SK-N-SH treated with all-trans-retinoic acid at 6 μM for 48 hours (cell line): ENCODE data around the gene ARL6IP6.

Source experiments
- ATAC-seq: fragments of 200-7000 bp; cut with Tn5 transposase; 3 replicates; pipeline ENCODE4 v1.9.1; 2020; ENCODE audit warnings: mild to moderate bottlenecking, moderate library complexity
- BACH2 ChIP-seq: fragments of 250-450 bp; sonication (Bioruptor Pico); IDR thresholded peaks from 2 replicates; pipeline ENCODE4 v1.9.0; 2021; ENCODE audit warnings: mild to moderate bottlenecking, borderline replicate concordance
- CREB5 ChIP-seq: fragments of 250-450 bp; sonication (Bioruptor Pico); IDR thresholded peaks from 2 replicates; pipeline ENCODE4 v1.5.1; 2020; ENCODE audit warnings: low read depth, mild to moderate bottlenecking, moderate library complexity
- CSDC2 ChIP-seq: fragments of 250-450 bp; sonication (Bioruptor Pico); IDR thresholded peaks from 2 replicates; pipeline ENCODE4 v1.5.0; 2020; ENCODE audit warnings: mild to moderate bottlenecking, moderate library complexity
- CSRNP3 ChIP-seq: fragments of 250-450 bp; sonication (Bioruptor Pico); IDR thresholded peaks from 2 replicates; pipeline ENCODE4 v1.5.1; 2021; ENCODE audit warnings: mild to moderate bottlenecking, moderate library complexity
- ESRRG ChIP-seq: fragments of 250-450 bp; sonication (Bioruptor Pico); IDR thresholded peaks from 2 replicates; pipeline ENCODE4 v1.6.1; 2021; ENCODE audit warnings: mild to moderate bottlenecking
- GLIS3 ChIP-seq: fragments of 250-450 bp; sonication (Bioruptor Pico); IDR thresholded peaks from 2 replicates; pipeline ENCODE4 v1.5.0; 2020; ENCODE audit warnings: mild to moderate bottlenecking, moderate library complexity
- ISL1 ChIP-seq: fragments of 250-450 bp; sonication (Bioruptor Pico); IDR thresholded peaks from 2 replicates; pipeline ENCODE4 v2.1.2; 2022; ENCODE audit warnings: mild to moderate bottlenecking, moderate library complexity
- OSR1 ChIP-seq: fragments of 250-450 bp; sonication (Bioruptor Pico); IDR thresholded peaks from 2 replicates; pipeline ENCODE4 v1.8.0; 2022; ENCODE audit warnings: moderate library complexity, mild to moderate bottlenecking, inconsistent platforms
- RARB ChIP-seq: fragments of 250-450 bp; sonication (Bioruptor Pico); IDR thresholded peaks from 2 replicates; pipeline ENCODE4 v1.8.0; 2021; ENCODE audit warnings: mild to moderate bottlenecking, moderate library complexity
- SNAI2 ChIP-seq: fragments of 250-450 bp; sonication (Bioruptor Pico); IDR thresholded peaks from 2 replicates; pipeline ENCODE4 v1.5.0; 2020; ENCODE audit warnings: mild to moderate bottlenecking, moderate library complexity
- TCF4 ChIP-seq: fragments of 250-450 bp; sonication (Bioruptor Pico); IDR thresholded peaks from 2 replicates; pipeline ENCODE4 v1.8.0; 2021; ENCODE audit warnings: mild to moderate bottlenecking, moderate library complexity, borderline replicate concordance
- TOX ChIP-seq: fragments of 250-450 bp; sonication (Bioruptor Pico); IDR thresholded peaks from 2 replicates; pipeline ENCODE4 v1.8.0; 2021; ENCODE audit warnings: mild to moderate bottlenecking, moderate library complexity, borderline replicate concordance
- TSHZ2 ChIP-seq: fragments of 250-450 bp; sonication (Bioruptor Pico); IDR thresholded peaks from 2 replicates; pipeline ENCODE4 v1.5.0; 2020; ENCODE audit warnings: mild to moderate bottlenecking, moderate library complexity
- ZC3H10 ChIP-seq: fragments of 250-450 bp; sonication (Bioruptor Pico); IDR thresholded peaks from 2 replicates; pipeline ENCODE4 v1.5.1; 2021; ENCODE audit warnings: mild to moderate bottlenecking, moderate library complexity
- ZFP30 ChIP-seq: fragments of 450-650 bp; formaldehyde crosslinking; IDR thresholded peaks from 2 replicates; pipeline ENCODE4 v1.5.0; 2022; ENCODE audit warnings: mild to moderate bottlenecking, moderate library complexity
- ZNF565 ChIP-seq: fragments of 450-650 bp; formaldehyde crosslinking; conservative IDR thresholded peaks from 2 replicates; pipeline ENCODE4 v1.5.0; 2020; ENCODE audit warnings: low read depth, mild to moderate bottlenecking, moderate library complexity
- ZNF70 ChIP-seq: fragments of 450-650 bp; formaldehyde crosslinking; IDR thresholded peaks from 2 replicates; pipeline ENCODE4 v1.5.0; 2020; ENCODE audit warnings: mild to moderate bottlenecking, moderate library complexity
- ZNF8 ChIP-seq: fragments of 450-650 bp; formaldehyde crosslinking; IDR thresholded peaks from 2 replicates; pipeline ENCODE4 v1.5.0; 2020; ENCODE audit warnings: mild to moderate bottlenecking, moderate library complexity
- TF ChIP-seq, protein P1 (sequence below): fragments of 250-450 bp; sonication (Bioruptor Pico); IDR thresholded peaks from 2 replicates; pipeline ENCODE4 v1.8.0; 2020; ENCODE audit warnings: mild to moderate bottlenecking, moderate library complexity, borderline replicate concordance

ARL6IP6 gene

DNA sequence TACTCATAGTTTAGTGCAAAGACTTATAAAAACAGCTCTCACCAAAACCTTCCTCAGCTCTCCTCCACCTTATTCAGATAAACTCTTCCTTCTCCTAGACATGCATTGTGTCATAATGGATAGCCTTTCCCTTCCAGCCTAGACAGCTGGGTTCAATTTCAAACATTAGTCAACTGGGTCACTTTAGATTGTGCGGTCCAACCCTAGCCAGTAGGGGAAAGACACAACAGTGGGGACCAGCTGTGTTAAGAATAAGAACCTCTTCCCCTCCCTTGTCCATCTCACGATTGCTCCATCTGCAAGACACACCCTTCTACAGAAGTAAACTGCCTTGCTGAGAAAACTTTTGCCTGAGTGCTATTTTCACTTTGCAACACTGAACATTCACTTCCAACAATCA is 9.7 kb upstream of the ARL6IP6 start:
- no peak for ATAC-seq
- TF ChIP-seq ISL1 (CRISPR knock-in tag) (no peak), SNAI2 (CRISPR knock-in tag) (no peak), CSRNP3 (no peak), CREB5 (CRISPR knock-in tag) (no peak), ZNF565 (no peak), BACH2 (CRISPR knock-in tag) (no peak), RARB (no peak), CSDC2 (CRISPR knock-in tag) (no peak), TCF4 (CRISPR knock-in tag) (no peak), OSR1 (CRISPR knock-in tag) (no peak), TOX (no peak)

DNA sequence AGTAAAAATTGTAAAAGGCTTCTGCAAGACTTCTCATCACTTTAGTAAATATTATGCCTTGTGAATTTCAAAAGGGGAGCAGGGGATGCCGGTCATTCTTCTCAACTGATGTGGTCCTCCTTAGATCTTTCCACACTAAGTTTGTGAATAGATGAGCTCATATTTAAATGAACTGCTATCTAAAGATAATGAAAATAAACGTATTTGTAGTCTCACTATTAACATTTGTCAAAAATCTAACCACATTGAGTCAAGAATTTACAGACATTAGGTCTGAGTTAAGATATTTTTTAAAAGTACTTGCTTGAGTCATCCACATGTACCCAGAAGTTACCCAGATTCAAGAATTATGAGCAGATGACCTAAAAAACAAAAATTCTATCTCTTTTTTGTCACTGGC is 7.7 kb upstream of the ARL6IP6 start:
- no peak for TF ChIP-seq BACH2 (CRISPR knock-in tag)
- no peak for TF ChIP-seq GLIS3 (CRISPR knock-in tag)
- TF ChIP-seq TCF4 (CRISPR knock-in tag): no peak
- no peak for TF ChIP-seq TOX
- TF ChIP-seq ISL1 (CRISPR knock-in tag): no peak
- TF ChIP-seq ZNF8 (CRISPR knock-in tag): no peak
- no peak for TF ChIP-seq RARB
- no peak for TF ChIP-seq ZC3H10 (CRISPR knock-in tag)
- TF ChIP-seq CREB5 (CRISPR knock-in tag): no peak
- TF ChIP-seq ESRRG: no peak
- TF ChIP-seq, all 23 proteins: peak for 0
- no peak for ATAC-seq

DNA sequence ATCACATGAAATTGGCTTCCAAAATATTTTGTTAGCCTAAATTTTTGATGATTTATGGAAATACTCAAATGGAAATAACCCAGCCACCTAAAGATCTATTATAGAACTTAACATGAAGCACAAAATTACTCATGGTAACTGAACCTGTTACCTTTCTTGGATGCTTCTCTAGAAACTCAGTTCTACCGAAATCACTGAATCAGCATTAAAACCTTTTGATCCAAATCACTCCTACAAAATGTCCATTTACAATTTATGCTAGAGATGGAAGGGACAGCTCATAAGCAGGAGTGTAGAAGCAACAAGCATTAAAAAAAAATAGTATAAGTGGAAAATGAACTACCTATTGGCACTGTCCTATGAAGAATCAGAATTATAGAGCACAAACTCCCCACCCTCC is 3.3 kb upstream of the ARL6IP6 start:
- TF ChIP-seq ZNF8 (CRISPR knock-in tag) (no peak), CREB5 (CRISPR knock-in tag) (no peak), ZNF70 (CRISPR knock-in tag) (no peak), ESRRG (no peak), GLIS3 (CRISPR knock-in tag) (no peak), ZFP30 (CRISPR knock-in tag) (no peak), ISL1 (CRISPR knock-in tag) (no peak), RARB (no peak), TSHZ2 (CRISPR knock-in tag) (no peak)
- TF ChIP-seq, all 23 proteins: peak for 0
- ATAC-seq: no peak

DNA sequence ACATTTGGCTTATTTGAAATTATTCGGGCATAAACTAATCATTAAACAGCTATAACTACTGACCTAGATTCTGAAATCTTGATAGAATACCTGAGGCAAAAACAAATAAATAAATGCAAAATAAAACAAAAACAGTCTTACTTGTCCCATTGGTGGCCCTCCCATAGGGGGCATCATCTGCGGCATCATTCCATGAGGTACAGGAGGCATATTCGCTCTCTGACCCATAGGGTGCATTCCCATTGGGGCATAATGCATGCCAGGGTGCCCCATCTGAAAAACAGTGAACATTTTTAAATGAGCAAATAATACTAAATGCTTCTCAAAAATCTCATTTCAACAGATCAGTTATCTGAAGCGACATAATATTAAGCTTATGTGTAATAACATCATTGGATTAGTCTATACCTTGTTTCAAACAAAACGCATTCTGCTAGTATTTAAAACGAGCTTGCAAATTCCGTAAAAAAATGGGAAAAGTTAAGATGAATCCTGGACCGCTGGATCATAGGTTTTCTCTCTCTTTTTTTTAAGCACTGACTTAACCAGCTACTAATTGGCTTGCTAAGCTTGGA is 2.5 kb upstream of the ARL6IP6 start:
- no peak for ATAC-seq
- no peak for TF ChIP-seq SNAI2 (CRISPR knock-in tag)
- TF ChIP-seq CREB5 (CRISPR knock-in tag): no peak
- no peak for TF ChIP-seq ZNF565
- TF ChIP-seq TOX: no peak
- no peak for TF ChIP-seq CSDC2 (CRISPR knock-in tag)
- TF ChIP-seq ZNF70 (CRISPR knock-in tag): no peak
- TF ChIP-seq, protein P1, sequence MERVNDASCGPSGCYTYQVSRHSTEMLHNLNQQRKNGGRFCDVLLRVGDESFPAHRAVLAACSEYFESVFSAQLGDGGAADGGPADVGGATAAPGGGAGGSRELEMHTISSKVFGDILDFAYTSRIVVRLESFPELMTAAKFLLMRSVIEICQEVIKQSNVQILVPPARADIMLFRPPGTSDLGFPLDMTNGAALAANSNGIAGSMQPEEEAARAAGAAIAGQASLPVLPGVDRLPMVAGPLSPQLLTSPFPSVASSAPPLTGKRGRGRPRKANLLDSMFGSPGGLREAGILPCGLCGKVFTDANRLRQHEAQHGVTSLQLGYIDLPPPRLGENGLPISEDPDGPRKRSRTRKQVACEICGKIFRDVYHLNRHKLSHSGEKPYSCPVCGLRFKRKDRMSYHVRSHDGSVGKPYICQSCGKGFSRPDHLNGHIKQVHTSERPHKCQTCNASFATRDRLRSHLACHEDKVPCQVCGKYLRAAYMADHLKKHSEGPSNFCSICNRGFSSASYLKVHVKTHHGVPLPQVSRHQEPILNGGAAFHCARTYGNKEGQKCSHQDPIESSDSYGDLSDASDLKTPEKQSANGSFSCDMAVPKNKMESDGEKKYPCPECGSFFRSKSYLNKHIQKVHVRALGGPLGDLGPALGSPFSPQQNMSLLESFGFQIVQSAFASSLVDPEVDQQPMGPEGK (CRISPR knock-in tag): no peak
- TF ChIP-seq ZNF8 (CRISPR knock-in tag): no peak
